ENCODE measurements around the gene FCAMR. TPM values are rescaled to one million over a fixed set of nuclear protein-coding genes. Genes with fewer than 3 reads are reported as not detected.

FCAMR gene
- total and polyA plus RNA-seq, 4 donors: 0.14 to 0.59 (median 0.39) TPM

DNA sequence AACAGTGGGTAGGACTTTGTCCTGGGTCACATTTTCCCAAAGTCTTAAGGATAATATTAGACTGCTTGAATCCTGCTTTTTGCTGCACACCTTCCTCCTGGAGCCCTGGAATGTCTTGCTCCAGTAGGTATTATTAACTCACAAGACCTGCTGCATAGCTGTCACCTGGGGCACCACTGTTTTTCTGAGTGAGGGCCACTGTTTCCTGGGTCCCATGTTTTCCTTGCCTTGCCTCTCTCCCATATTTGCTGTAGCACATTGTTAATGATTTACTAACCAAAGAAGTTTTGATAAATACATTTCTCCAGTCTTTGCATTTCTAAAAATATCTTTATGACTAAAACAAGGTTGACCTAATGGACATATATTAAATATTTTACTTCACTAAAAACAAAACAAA lies 22.5 kb upstream of the FCAMR start:
- no peak for DNase-seq (ENCODE audit: low spot score)
- no peak overlapping the region for H3K27ac ChIP-seq (ENCODE audit: low read depth in 1 of 2, low read length in 2 of 2)

GRCh38 chr1:206987873-206988272 lies 17.6 kb upstream of the FCAMR start:
- 92% methylated on average over 1 of the region's 1 CpG for WGBS
- no peak for DNase-seq (ENCODE audit: low spot score)
- TF ChIP-seq RXRA (IDR thresholded peaks at IDR 0.05) (no peak), YY1 (IDR thresholded peaks at IDR 0.05) (no peak), EGR1 (IDR thresholded peaks at IDR 0.05; ENCODE audit: low read depth in 2 of 2) (no peak), HNF4A (conservative IDR thresholded peaks at IDR 0.05) (no peak), FOXA1 (IDR thresholded peaks at IDR 0.05) (no peak)
- Histone ChIP-seq H3K9me3 (ENCODE audit: control insufficient read depth in 4 of 4, low read length in 3 of 4) (no peaks in the 10 kb centered on the region), H3K4me1 (ENCODE audit: control insufficient read depth in 4 of 4, insufficient read depth in 4 of 4, low read length in 3 of 4) (peaks cover 0 to 2% (median under 1%) of the 10 kb centered on the region in 4 donors), H3K27me3 (ENCODE audit: control insufficient read depth in 4 of 4, insufficient read depth in 4 of 4, low read length in 3 of 4) (no peaks in the 10 kb centered on the region), H3K9ac (ENCODE audit: low read depth in 1 of 2, low read length in 2 of 2) (no peak overlapping the region), H3K27ac (ENCODE audit: low read depth in 1 of 2, low read length in 2 of 2) (no peak overlapping the region), H3K36me3 (ENCODE audit: control insufficient read depth in 4 of 4, insufficient read depth in 3 of 4, low read depth in 1 of 4, low read length in 3 of 4) (no peaks in the 10 kb centered on the region), H3K4me3 (ENCODE audit: low read depth in 1 of 3, low read length in 3 of 3) (no peak overlapping the region)

More for the DNA sequence above, 22.5 kb upstream of the FCAMR start:
- Histone ChIP-seq H3K36me3 (ENCODE audit: control insufficient read depth in 4 of 4, insufficient read depth in 3 of 4, low read depth in 1 of 4, low read length in 3 of 4) (no peaks in the 10 kb centered on the region), H3K4me3 (ENCODE audit: low read depth in 1 of 3, low read length in 3 of 3) (no peak overlapping the region), H3K9me3 (ENCODE audit: control insufficient read depth in 4 of 4, low read length in 3 of 4) (no peaks in the 10 kb centered on the region), H3K27me3 (ENCODE audit: control insufficient read depth in 4 of 4, insufficient read depth in 4 of 4, low read length in 3 of 4) (no peaks in the 10 kb centered on the region), H3K9ac (ENCODE audit: low read depth in 1 of 2, low read length in 2 of 2) (no peak overlapping the region), H3K4me1 (ENCODE audit: control insufficient read depth in 4 of 4, insufficient read depth in 4 of 4, low read length in 3 of 4) (peaks cover 0 to 3% (median under 1%) of the 10 kb centered on the region in 4 donors)
- TF ChIP-seq FOXA1 (IDR thresholded peaks at IDR 0.05) (no peak), MAX (IDR thresholded peaks at IDR 0.05) (no peak), YY1 (IDR thresholded peaks at IDR 0.05) (no peak), EGR1 (IDR thresholded peaks at IDR 0.05; ENCODE audit: low read depth in 2 of 2) (no peak), RXRA (IDR thresholded peaks at IDR 0.05) (no peak), JUND (IDR thresholded peaks at IDR 0.05) (no peak), NR2F2 (IDR thresholded peaks at IDR 0.05) (no peak), ATF3 (IDR thresholded peaks at IDR 0.05) (no peak), FOXA2 (IDR thresholded peaks at IDR 0.05) (no peak)

GRCh38 chr1:206986885-206987284 lies 16.6 kb upstream of the FCAMR start:
- DNase-seq (ENCODE audit: low spot score): no peak

DNA sequence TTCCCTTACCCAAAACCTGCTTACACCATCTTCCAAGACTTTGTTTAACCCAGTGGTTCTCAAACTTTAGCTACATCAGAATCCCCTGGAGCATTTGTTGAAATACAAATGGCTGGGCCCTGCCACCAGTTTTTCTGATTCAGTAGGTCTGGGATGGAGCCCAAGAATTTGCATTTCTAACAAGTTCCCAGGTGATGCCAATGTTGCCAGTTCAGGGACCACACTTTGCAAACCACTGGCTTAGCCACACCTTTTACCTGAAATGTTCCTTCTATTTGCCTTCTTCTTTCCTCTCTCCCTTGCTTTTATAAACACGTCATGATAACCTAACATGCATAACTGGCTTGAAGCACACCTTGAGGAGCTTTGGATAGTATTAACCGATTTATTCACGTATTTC lies 16.1 kb upstream of the FCAMR start:
- no peak overlapping the region for H3K27ac ChIP-seq (ENCODE audit: low read depth in 1 of 2, low read length in 2 of 2)
- TF ChIP-seq RXRA (IDR thresholded peaks at IDR 0.05) (no peak), EGR1 (IDR thresholded peaks at IDR 0.05; ENCODE audit: low read depth in 2 of 2) (no peak), HNF4A (conservative IDR thresholded peaks at IDR 0.05) (no peak), YY1 (IDR thresholded peaks at IDR 0.05) (no peak), ZBTB33 (IDR thresholded peaks at IDR 0.05) (no peak), FOXA2 (IDR thresholded peaks at IDR 0.05) (no peak), GABPA (IDR thresholded peaks at IDR 0.05 in 1 of 2, conservative IDR thresholded peaks at IDR 0.05 in 1 of 2) (no peak)

More at GRCh38 chr1:206986885-206987284, 16.6 kb upstream of the FCAMR start:
- H3K36me3 ChIP-seq (ENCODE audit: control insufficient read depth in 4 of 4, insufficient read depth in 3 of 4, low read depth in 1 of 4, low read length in 3 of 4): no peaks in the 10 kb centered on the region
- no peak overlapping the region for H3K4me3 ChIP-seq (ENCODE audit: low read depth in 1 of 3, low read length in 3 of 3)
- H3K4me1 ChIP-seq (ENCODE audit: control insufficient read depth in 4 of 4, insufficient read depth in 4 of 4, low read length in 3 of 4): no peaks in the 10 kb centered on the region
- TF ChIP-seq JUND (IDR thresholded peaks at IDR 0.05) (no peak), SP1 (IDR thresholded peaks at IDR 0.05) (no peak), NR2F2 (IDR thresholded peaks at IDR 0.05) (no peak), RXRA (IDR thresholded peaks at IDR 0.05) (no peak), HNF4A (conservative IDR thresholded peaks at IDR 0.05) (no peak), EGR1 (IDR thresholded peaks at IDR 0.05; ENCODE audit: low read depth in 2 of 2) (no peak)
- no peak overlapping the region for H3K27ac ChIP-seq (ENCODE audit: low read depth in 1 of 2, low read length in 2 of 2)
- H3K9me3 ChIP-seq (ENCODE audit: control insufficient read depth in 4 of 4, low read length in 3 of 4): no peaks in the 10 kb centered on the region
- H3K9ac ChIP-seq (ENCODE audit: low read depth in 1 of 2, low read length in 2 of 2): no peak overlapping the region
- WGBS: 66% methylated on average over 3 of the region's 3 CpGs
- H3K27me3 ChIP-seq (ENCODE audit: control insufficient read depth in 4 of 4, insufficient read depth in 4 of 4, low read length in 3 of 4): no peaks in the 10 kb centered on the region

More for the DNA sequence above, 16.1 kb upstream of the FCAMR start:
- no peak overlapping the region for H3K4me3 ChIP-seq (ENCODE audit: low read depth in 1 of 3, low read length in 3 of 3)
- no peaks in the 10 kb centered on the region for H3K27me3 ChIP-seq (ENCODE audit: control insufficient read depth in 4 of 4, insufficient read depth in 4 of 4, low read length in 3 of 4)
- no peaks in the 10 kb centered on the region for H3K36me3 ChIP-seq (ENCODE audit: control insufficient read depth in 4 of 4, insufficient read depth in 3 of 4, low read depth in 1 of 4, low read length in 3 of 4)
- no peaks in the 10 kb centered on the region for H3K9me3 ChIP-seq (ENCODE audit: control insufficient read depth in 4 of 4, low read length in 3 of 4)
- 83% methylated on average over 3 of the region's 3 CpGs for WGBS
- DNase-seq (ENCODE audit: low spot score): no peak
- no peak overlapping the region for H3K9ac ChIP-seq (ENCODE audit: low read depth in 1 of 2, low read length in 2 of 2)
- no peaks in the 10 kb centered on the region for H3K4me1 ChIP-seq (ENCODE audit: control insufficient read depth in 4 of 4, insufficient read depth in 4 of 4, low read length in 3 of 4)
